Nephron progenitor cell (in vitro differentiated cells): ENCODE measurements around the gene C16orf95.
A peak's percentile ranks its signal among the peaks of the same experiment; 100 is the strongest.

Experiments
- DNase-seq: peaks from one replicate; pipeline ENCODE4 v3.0.0; 2021
- H3K27ac Mint-ChIP-seq: 2 replicates; pipeline ENCODE4 v1.8.0; 2021; ENCODE audit warnings: mild to moderate bottlenecking, moderate library complexity, mixed read lengths
- H3K27me3 Mint-ChIP-seq: 2 replicates; pipeline ENCODE4 v1.8.0; 2021; ENCODE audit warnings: mild to moderate bottlenecking, low read depth, mixed read lengths; ENCODE audit not compliant: poor library complexity
- H3K36me3 Mint-ChIP-seq: 2 replicates; pipeline ENCODE4 v1.8.0; 2021; ENCODE audit warnings: low read depth, mixed read lengths
- H3K4me1 Mint-ChIP-seq: 2 replicates; pipeline ENCODE4 v1.8.0; 2021; ENCODE audit warnings: mixed read lengths
- H3K4me3 Mint-ChIP-seq: 2 replicates; pipeline ENCODE4 v1.8.0; 2021; ENCODE audit warnings: mild to moderate bottlenecking, moderate library complexity, mixed read lengths
- H3K9me3 Mint-ChIP-seq: 2 replicates; pipeline ENCODE4 v1.8.0; 2021; ENCODE audit warnings: mild to moderate bottlenecking, moderate library complexity, mixed read lengths
- TF ChIP-seq, protein P1 (sequence below): fragments of 200-600 bp; sonication (generic); IDR thresholded peaks from 2 replicates; pipeline ENCODE4 v1.5.0; 2021; ENCODE audit warnings: antibody characterized with exemption

Gene C16orf95

DNA sequence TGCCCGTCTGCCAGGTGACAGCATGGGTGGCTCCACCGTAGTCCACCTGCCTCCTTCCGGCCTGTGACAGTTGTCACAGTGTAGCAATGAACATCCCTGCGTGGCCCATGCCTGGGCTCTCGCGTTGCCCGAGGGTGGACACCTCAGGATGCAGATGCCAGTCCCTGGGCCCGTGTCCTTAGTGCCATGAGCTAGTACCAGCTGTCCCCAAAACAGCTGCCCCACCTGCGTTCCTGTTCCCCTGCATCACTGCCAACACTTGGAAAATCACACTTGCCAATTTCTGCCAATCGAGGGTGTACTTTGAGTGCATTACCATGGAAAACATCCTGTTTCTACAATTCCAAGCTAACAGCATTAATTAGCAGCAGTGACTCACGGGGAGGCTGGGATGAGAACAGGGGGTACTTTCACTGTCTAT, 9.0 kb upstream of the C16orf95 start:
- Mint-ChIP-seq H3K4me1 (peaks cover 17% of the 10 kb centered on the region), H3K27me3 (peaks cover under 1% of the 10 kb centered on the region), H3K9me3 (no peaks in the 10 kb centered on the region), H3K4me3 (no peak overlapping the region), H3K36me3 (peaks cover 12% of the 10 kb centered on the region), H3K27ac (no peak overlapping the region)
- no peak for DNase-seq
- TF ChIP-seq, protein P1, sequence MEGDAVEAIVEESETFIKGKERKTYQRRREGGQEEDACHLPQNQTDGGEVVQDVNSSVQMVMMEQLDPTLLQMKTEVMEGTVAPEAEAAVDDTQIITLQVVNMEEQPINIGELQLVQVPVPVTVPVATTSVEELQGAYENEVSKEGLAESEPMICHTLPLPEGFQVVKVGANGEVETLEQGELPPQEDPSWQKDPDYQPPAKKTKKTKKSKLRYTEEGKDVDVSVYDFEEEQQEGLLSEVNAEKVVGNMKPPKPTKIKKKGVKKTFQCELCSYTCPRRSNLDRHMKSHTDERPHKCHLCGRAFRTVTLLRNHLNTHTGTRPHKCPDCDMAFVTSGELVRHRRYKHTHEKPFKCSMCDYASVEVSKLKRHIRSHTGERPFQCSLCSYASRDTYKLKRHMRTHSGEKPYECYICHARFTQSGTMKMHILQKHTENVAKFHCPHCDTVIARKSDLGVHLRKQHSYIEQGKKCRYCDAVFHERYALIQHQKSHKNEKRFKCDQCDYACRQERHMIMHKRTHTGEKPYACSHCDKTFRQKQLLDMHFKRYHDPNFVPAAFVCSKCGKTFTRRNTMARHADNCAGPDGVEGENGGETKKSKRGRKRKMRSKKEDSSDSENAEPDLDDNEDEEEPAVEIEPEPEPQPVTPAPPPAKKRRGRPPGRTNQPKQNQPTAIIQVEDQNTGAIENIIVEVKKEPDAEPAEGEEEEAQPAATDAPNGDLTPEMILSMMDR, result no peak

DNA sequence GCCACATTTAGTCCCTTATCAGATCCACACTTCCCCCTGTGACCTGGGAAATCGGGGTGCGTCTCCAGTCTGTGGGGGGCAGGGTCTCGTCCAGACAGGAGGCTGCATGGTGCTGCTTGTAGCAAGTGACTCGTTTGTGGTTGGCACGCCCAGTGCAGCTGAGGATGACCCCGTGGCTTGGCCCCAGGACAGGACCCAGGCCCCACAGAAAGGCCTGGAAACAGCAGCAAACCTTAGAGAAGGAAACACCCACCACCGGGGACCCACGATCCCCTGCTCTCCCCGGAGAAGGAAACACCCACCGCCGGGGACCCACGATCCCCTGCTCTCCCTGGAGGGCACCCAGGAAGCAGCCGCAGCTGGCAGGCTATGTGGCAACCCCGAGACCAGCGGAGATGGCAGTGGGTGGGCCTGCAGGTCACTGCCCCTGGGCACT, 8.2 kb upstream of the C16orf95 start:
- Mint-ChIP-seq H3K27me3 (peaks cover 3% of the 10 kb centered on the region), H3K4me1 (peaks cover 11% of the 10 kb centered on the region), H3K4me3 (no peak overlapping the region), H3K9me3 (no peaks in the 10 kb centered on the region), H3K36me3 (peaks cover 6% of the 10 kb centered on the region), H3K27ac (no peak overlapping the region)
- TF ChIP-seq, protein P1, result no peak
- DNase-seq, result no peak

DNA sequence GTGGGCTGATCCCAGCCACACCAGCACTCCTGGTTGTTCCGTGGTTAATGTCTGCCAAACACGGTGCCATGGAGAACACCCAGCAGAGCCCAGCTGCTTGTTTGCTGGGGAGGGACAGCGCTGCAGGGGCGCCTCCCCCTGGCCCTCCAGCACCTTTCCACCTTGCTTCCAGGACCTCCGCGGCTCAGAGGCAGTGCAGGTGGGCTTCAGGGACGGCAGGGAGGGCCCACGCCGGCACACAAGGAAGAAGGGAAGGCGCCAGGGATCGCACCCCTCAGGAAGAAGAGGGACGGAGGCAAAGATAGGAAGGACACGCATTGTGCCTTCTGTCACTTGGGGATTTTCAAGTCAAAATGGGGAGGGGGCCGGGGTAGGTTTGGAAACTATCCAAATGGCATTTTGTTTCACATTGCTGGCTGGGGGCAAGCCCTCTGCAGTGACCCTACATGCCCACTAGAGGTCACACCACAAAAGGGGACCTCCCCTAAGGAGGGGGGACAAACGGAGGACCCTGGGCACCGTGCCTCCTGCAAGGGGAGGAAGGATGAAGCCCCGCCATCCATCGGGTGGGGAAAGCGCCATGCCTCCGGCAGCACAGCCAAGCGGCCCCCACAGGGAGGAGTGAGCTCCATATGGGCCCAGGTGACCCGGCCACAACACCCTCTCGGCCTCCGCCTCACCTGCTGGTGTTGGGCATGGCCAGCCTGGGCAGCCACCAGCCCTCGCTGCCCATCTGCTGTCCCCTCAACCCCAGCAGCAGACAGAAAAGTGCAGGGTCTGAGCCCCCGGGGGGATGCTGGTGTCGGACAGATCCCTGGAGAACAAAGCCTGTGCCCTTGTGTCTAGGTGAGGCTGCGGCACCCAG, 7.5 kb upstream of the C16orf95 start:
- peak; percentile 73 for DNase-seq
- Mint-ChIP-seq H3K27me3 (peaks cover 3% of the 10 kb centered on the region), H3K36me3 (peaks cover 6% of the 10 kb centered on the region), H3K27ac (no peak overlapping the region), H3K9me3 (no peaks in the 10 kb centered on the region), H3K4me3 (no peak overlapping the region), H3K4me1 (peaks cover 11% of the 10 kb centered on the region)
- TF ChIP-seq, protein P1, result peak; percentile 90

DNA sequence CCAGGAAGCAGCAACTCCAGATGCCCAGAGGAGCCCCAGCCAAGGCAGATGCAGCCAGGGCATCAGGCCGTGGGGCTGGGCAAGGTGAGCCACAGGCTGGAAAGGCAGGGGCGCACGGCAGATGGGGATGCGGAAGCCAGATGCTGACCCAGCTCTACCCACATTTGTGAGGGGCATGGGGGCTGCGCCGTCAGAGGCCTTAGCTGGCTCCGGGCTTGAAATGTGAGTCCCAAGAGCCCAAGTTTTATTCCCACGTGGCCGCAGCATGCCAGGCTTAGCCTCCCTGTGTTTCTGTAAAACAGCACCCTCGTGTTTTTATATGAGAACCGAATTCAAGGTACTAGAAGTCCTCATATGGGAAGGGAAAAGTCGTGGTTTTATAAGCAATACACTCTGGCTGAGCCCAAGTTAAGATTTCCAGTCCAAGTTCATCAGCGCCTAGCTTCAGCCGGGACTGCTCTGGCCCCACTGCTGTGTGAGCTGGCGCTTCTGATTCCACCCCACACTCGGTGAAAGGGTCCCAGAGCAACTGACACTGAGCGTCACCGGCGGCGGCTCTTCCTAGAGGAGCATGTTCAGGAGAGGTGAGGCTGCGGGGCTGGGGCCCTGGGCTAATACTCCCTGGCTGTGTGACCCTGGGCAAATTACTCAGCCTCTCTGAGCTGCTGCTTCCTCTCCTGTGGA, 6.7 kb upstream of the C16orf95 start:
- peaks cover 19% of the 10 kb centered on the region for H3K4me1 Mint-ChIP-seq
- no peak overlapping the region for H3K27ac Mint-ChIP-seq
- peaks cover 3% of the 10 kb centered on the region for H3K27me3 Mint-ChIP-seq
- no peaks in the 10 kb centered on the region for H3K9me3 Mint-ChIP-seq
- H3K36me3 Mint-ChIP-seq, result peaks cover under 1% of the 10 kb centered on the region
- DNase-seq, result no peak
- TF ChIP-seq, protein P1, result no peak
- H3K4me3 Mint-ChIP-seq, result no peak overlapping the region

DNA sequence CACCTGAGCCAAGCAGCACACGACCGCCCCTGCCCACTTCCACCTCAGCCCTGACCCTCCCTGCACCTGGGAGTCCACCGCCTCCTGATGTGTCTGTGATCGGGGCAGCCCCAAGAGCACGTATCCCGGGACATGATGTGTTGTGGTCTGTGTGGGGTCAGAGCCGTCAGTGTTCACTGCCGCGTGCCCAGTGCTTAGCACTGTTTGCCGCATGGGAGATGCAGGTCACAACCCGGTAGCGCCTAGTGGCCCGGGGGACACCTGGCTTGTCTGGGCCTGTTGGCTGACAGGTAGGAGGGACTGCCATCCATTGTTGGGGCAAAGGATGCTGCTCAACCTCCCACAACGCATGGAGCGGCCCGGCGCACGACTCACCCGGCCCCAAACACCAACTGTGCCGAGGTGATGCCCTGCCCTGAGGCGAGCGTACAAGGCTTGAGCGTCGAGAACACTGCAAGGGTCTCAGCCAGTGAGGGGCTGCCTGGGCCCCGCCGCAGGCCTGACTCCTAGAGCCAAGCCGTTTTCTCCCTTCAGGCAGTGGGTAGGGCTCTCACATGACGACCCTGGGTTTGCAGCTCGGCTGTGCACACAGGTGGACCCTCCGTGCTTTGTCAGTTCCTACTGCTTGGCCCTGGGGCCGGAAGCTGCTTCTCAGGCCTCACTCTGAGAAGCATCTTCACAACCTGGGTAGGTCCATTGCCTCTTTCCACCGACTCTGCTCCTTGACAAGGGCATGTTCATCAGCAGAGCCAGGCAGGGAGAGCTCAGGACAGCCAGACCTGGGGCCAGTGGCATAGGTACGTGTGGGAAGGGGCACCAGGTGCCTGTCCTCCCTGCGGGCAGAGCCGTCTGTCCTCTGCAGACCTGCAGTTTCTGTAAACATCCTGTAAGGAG, 5.9 kb upstream of the C16orf95 start:
- H3K4me3 Mint-ChIP-seq, result no peak overlapping the region
- H3K27me3 Mint-ChIP-seq, result peaks cover 3% of the 10 kb centered on the region
- H3K9me3 Mint-ChIP-seq, result no peaks in the 10 kb centered on the region
- H3K4me1 Mint-ChIP-seq, result peaks cover 27% of the 10 kb centered on the region
- peak overlapping the region; percentile 39 for H3K27ac Mint-ChIP-seq
- DNase-seq, result no peak
- no peaks in the 10 kb centered on the region for H3K36me3 Mint-ChIP-seq
- TF ChIP-seq, protein P1, result no peak
